Dendritic cell treated with granulocyte-macrophage colony-stimulating factor and Interleukin-4, amounts not matched to agents 40 ng/mL and 50 ng/mL, for 4 days (primary cell): Measurements from ENCODE around the gene SRRM1.

ENCODE experiments used
- H3K27ac Mint-ChIP-seq: one replicate; pipeline ENCODE4 v1.8.0; 2022; ENCODE audit warnings: mild to moderate bottlenecking, mixed read lengths
- H3K27me3 Mint-ChIP-seq: one replicate; pipeline ENCODE4 v1.8.0; 2022; ENCODE audit warnings: mild to moderate bottlenecking, mixed read lengths
- H3K36me3 Mint-ChIP-seq: one replicate; pipeline ENCODE4 v1.8.0; 2022; ENCODE audit warnings: low read depth, mixed read lengths
- H3K4me1 Mint-ChIP-seq: one replicate; pipeline ENCODE4 v1.8.0; 2022; ENCODE audit warnings: low read depth, mixed read lengths
- H3K4me3 Mint-ChIP-seq: one replicate; pipeline ENCODE4 v1.8.0; 2022; ENCODE audit warnings: mild to moderate bottlenecking, moderate library complexity, mixed read lengths
- H3K9me3 Mint-ChIP-seq: one replicate; pipeline ENCODE4 v1.8.0; 2022; ENCODE audit warnings: mixed read lengths
- intact Hi-C: fragments of 100-400 bp; cut with micrococcal nuclease; formaldehyde crosslinking; loops from one replicate; pipeline ENCODE4 v1.15.0; 2022

SRRM1 gene

DNA sequence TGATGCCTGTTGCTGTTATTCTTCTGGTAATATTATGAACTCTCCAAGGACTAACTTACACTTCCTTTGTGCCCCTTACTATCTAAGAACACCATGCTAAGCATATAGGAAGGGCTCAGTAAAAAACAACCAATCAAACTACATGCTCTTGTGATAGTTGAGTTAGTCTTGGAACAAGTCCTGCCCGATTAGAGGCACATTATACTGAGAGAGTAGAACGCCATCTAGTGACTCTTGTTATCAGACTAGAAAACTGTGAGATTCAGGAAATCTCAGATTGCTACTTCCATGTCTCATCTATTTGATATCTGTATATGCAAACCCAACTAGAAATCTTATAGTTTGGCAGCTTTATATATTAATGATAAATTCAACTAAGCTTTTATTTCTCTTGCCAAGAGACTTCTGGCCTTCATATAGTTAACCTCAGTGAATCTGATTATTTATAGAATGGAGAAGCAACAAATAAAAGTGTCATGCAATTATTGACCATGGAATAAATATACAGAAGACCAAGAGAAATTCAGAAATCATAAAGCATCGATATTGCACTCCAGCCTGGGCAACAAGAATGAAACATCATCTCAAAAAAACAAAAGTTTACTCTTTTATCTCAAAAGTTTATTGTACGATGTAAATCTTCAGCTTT is 7.8 kb upstream of the SRRM1 start:
- Mint-ChIP-seq H3K36me3 (no peaks in the 10 kb centered on the region), H3K4me3 (no peak overlapping the region), H3K27ac (no peak overlapping the region), H3K9me3 (no peaks in the 10 kb centered on the region), H3K27me3 (peaks cover 2% of the 10 kb centered on the region), H3K4me1 (peaks cover 23% of the 10 kb centered on the region)
- intact Hi-C loops: loop anchor here (1.0 to 10.0 kb wide), 3 partner anchors 93 to 441 kb away; no protein-coding TSS in a partner anchor

GRCh38 chr1:24636661-24637357 is 6.3 kb upstream of the SRRM1 start:
- Mint-ChIP-seq H3K4me1 (peaks cover 38% of the 10 kb centered on the region), H3K4me3 (no peak overlapping the region), H3K27me3 (no peaks in the 10 kb centered on the region), H3K9me3 (no peaks in the 10 kb centered on the region), H3K36me3 (no peaks in the 10 kb centered on the region), H3K27ac (no peak overlapping the region)
- intact Hi-C loops: loop anchor here (10.0 kb wide), 2 partner anchors 242 to 442 kb away; no protein-coding TSS in a partner anchor

DNA sequence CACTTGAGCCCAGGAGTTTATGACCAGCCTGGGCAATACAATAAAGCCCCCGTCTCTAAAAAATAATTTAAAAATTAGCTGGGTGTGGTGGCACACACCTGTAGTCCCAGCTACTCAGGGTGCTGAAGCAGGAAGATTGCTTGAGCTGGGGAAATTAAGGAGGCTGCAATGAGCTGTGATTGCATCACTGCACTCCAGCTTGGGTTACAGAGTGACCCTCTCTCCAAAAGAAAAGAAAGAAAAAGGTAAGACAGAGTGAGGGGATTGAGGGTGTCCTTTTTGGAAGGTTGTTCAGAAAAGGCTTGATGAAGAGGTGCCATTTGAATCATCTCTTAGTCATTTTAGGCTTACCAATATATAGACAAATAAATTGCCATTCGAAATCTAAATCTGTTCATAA is 4.0 kb upstream of the SRRM1 start:
- intact Hi-C loops: loop anchor here (10.0 kb wide), 2 partner anchors 244 to 444 kb away; no protein-coding TSS in a partner anchor
- Mint-ChIP-seq H3K4me3 (no peak overlapping the region), H3K36me3 (peaks cover 17% of the 10 kb centered on the region), H3K4me1 (peaks cover 44% of the 10 kb centered on the region), H3K9me3 (no peaks in the 10 kb centered on the region), H3K27ac (peak overlapping the region; percentile 90), H3K27me3 (no peaks in the 10 kb centered on the region)

- H3K27me3 Mint-ChIP-seq: no peaks in the 10 kb centered on the region
- peak overlapping the region; percentile 90 for H3K27ac Mint-ChIP-seq
These were observed 3.2 kb upstream of the SRRM1 start for GRCh38 chr1:24639881-24640280.

DNA sequence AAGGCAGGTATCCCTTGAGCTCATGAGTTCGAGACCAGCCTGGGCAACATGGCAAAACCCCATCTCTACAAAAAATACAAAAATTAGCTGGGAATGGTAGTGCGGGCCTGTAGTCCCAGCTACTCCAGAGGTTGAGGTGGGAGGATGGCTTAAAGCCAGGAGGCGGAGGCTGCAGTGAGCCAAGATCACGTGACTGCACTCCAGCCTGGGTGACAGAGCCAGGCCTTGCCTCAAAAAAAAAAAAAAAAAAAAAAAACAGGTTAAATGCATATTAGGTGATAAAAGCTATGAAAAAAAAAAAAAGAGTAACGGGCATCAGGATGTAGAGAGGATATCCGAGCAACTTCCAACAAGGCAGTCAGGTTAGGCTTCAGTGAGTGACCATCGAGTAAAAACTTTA is 2.8 kb upstream of the SRRM1 start:
- intact Hi-C loops: loop anchor here (5.0 kb wide), 2 partner anchors 107 to 223 kb away; partner anchors contain the start of genes CLIC4 and NIPAL3
- H3K27ac Mint-ChIP-seq: peak overlapping the region; percentile 90

More at GRCh38 chr1:24639881-24640280, 3.2 kb upstream of the SRRM1 start:
- no peak overlapping the region for H3K4me3 Mint-ChIP-seq
- peaks cover 52% of the 10 kb centered on the region for H3K4me1 Mint-ChIP-seq
- peaks cover 23% of the 10 kb centered on the region for H3K36me3 Mint-ChIP-seq
- intact Hi-C loops: loop anchor here (5.0 to 10.0 kb wide), 4 partner anchors 107 to 445 kb away; partner anchors contain the start of genes CLIC4 and NIPAL3
- no peaks in the 10 kb centered on the region for H3K9me3 Mint-ChIP-seq

GRCh38 chr1:24641646-24642151 is 1.4 kb upstream of the SRRM1 start:
- Mint-ChIP-seq H3K9me3 (no peaks in the 10 kb centered on the region), H3K27me3 (no peaks in the 10 kb centered on the region), H3K4me1 (peaks cover 47% of the 10 kb centered on the region), H3K36me3 (peaks cover 41% of the 10 kb centered on the region), H3K4me3 (peak overlapping the region; percentile 82), H3K27ac (peak overlapping the region; percentile 90)
- intact Hi-C loops: loop anchor here (2.0 to 5.0 kb wide), 3 partner anchors 106 to 591 kb away; partner anchors contain the start of genes CLIC4, NIPAL3 and SYF2

More for the DNA sequence above, 2.8 kb upstream of the SRRM1 start:
- Mint-ChIP-seq H3K4me3 (no peak overlapping the region), H3K27me3 (no peaks in the 10 kb centered on the region), H3K9me3 (no peaks in the 10 kb centered on the region), H3K4me1 (peaks cover 56% of the 10 kb centered on the region), H3K36me3 (peaks cover 27% of the 10 kb centered on the region)

DNA sequence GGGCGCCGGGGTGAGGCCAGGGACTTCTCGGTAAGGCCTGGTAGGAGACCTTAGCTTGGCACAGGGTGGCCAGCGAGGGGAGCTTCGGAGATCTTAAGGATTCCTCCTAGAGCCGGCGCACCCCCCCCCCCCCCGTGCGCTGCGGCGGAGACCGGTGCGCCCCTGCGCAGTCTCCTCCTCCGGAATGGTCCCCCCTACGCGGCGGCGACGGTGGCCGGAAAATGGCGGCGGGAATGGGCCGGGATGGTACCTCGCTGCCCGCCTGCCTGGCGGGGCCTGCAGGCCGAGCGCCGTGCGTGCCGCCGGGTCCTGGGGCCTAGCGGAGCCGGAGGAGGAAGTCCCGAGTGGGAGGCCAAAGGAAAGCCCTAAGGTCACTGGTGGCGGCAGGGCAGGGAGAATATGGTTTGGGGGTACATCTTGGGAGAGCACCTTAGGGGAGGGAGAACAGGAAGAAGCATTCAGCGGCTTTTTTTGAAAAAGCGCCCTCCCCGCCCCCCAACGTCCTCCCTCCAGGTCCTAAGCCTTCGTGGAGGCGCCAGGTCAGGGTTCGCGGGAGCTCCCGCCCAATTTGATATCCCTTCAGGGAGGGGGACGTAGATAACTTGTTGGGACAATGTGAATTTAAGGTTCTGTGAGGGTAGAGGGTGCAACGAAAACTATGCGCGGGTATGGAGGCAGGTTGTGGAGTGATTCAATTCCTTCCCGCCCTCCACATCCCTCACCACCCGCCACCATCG is 429 bp downstream of the SRRM1 start:
- peak overlapping the region; percentile 90 for H3K27ac Mint-ChIP-seq
- H3K4me3 Mint-ChIP-seq: peak overlapping the region; percentile 82
- intact Hi-C loops: loop anchor here (2.0 to 5.0 kb wide), 3 partner anchors 104 to 589 kb away; partner anchors contain the start of genes CLIC4, NIPAL3 and SYF2
- peaks cover 47% of the 10 kb centered on the region for H3K4me1 Mint-ChIP-seq
- peaks cover 59% of the 10 kb centered on the region for H3K36me3 Mint-ChIP-seq
- no peaks in the 10 kb centered on the region for H3K9me3 Mint-ChIP-seq
- H3K27me3 Mint-ChIP-seq: no peaks in the 10 kb centered on the region

DNA sequence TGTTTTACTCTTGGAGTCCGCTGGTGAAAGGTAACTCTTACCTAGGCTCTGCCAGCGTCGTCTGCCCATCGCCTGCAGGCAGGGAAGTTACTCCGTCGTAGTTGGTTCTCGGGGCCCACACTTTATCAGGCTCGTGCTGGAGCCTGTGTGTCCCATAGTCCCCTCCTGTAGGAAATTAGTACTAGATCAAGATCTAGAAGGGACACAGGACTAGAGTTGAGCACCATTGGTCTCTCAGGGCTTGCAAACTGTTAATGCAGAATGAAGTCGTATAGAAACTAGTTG is 940 bp downstream of the SRRM1 start:
- Mint-ChIP-seq H3K9me3 (no peaks in the 10 kb centered on the region), H3K27ac (peak overlapping the region; percentile 90), H3K4me1 (peaks cover 45% of the 10 kb centered on the region), H3K27me3 (no peaks in the 10 kb centered on the region), H3K4me3 (peak overlapping the region; percentile 82), H3K36me3 (peaks cover 65% of the 10 kb centered on the region)
- intact Hi-C loops: loop anchor here (5.0 kb wide), 2 partner anchors 103 to 227 kb away; partner anchors contain the start of genes CLIC4 and NIPAL3

DNA sequence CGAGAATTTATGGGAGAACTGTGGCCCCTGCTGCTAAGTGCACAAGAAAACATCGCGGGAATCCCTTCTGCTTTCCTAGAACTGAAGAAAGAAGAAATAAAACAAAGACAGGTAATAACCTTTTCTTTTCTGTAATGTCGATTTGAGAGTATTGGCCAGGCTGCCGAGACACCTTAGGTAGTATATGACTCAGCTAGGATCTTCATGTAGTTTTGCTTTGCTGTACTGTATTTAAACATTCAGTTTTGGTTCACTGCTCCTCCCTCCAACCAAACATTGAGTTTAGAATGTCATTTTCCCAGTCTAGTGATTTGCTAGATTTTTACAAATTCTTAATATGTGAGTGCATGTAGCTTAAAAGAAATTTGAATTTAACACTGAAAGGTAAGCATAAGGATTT is 5.8 kb downstream of the SRRM1 start:
- intact Hi-C loops: no loop called here
- Mint-ChIP-seq H3K27me3 (no peaks in the 10 kb centered on the region), H3K4me1 (peaks cover 14% of the 10 kb centered on the region), H3K9me3 (no peaks in the 10 kb centered on the region), H3K27ac (no peak overlapping the region), H3K4me3 (no peak overlapping the region), H3K36me3 (peaks cover 97% of the 10 kb centered on the region)

GRCh38 chr1:24652382-24652781 is 9.3 kb downstream of the SRRM1 start:
- intact Hi-C loops: no loop called here
- H3K27ac Mint-ChIP-seq: no peak overlapping the region
- H3K27me3 Mint-ChIP-seq: no peaks in the 10 kb centered on the region
- no peaks in the 10 kb centered on the region for H3K4me1 Mint-ChIP-seq
- H3K4me3 Mint-ChIP-seq: no peak overlapping the region
- peaks cover 99% of the 10 kb centered on the region for H3K36me3 Mint-ChIP-seq
- H3K9me3 Mint-ChIP-seq: no peaks in the 10 kb centered on the region

GRCh38 chr1:24654010-24654409 is 10.9 kb downstream of the SRRM1 start:
- Mint-ChIP-seq H3K9me3 (no peaks in the 10 kb centered on the region), H3K27me3 (no peaks in the 10 kb centered on the region), H3K4me1 (no peaks in the 10 kb centered on the region), H3K4me3 (no peak overlapping the region), H3K36me3 (peaks cover 99% of the 10 kb centered on the region), H3K27ac (no peak overlapping the region)
- intact Hi-C loops: no loop called here

DNA sequence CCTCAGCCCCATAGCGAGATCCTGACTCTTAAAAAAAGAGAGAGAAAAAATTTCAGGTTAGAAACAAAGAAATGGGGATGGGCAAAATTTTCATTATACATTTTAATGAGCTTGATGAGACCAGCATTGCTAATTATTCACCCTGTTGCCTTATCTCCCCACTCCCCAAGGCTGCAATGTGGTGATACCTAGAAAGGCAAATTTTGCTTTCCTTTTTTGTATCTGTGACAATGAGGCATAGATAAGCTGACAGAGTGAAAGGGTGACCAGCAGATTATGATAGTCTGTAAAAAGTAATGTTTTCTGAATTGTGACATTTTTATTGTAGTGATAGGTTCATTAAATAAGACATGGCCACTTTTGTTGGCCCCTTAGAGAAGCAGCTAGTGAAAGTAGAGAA is 12.9 kb downstream of the SRRM1 start:
- H3K27ac Mint-ChIP-seq: no peak overlapping the region
- H3K9me3 Mint-ChIP-seq: no peaks in the 10 kb centered on the region
- intact Hi-C loops: no loop called here
- H3K4me1 Mint-ChIP-seq: no peaks in the 10 kb centered on the region
- peaks cover 99% of the 10 kb centered on the region for H3K36me3 Mint-ChIP-seq
- no peaks in the 10 kb centered on the region for H3K27me3 Mint-ChIP-seq
- no peak overlapping the region for H3K4me3 Mint-ChIP-seq

DNA sequence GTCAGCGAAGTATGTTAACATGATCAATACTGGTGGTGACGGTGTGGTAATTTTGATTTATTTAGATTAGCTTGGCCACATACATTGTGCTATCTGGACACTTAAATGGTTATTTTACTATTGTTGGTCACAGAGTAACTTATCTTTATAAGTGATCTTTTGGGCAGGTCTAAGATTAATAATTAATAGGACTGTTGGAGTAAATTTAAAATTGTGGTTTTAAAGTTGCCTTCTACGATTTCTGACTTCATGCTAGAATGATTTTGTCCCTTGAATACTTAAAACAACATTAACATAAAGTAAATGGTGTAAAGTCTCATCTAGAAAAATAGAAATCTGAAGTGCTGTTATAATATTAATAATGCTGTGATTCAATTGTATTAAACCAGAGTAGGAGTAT is 14.7 kb downstream of the SRRM1 start:
- H3K27me3 Mint-ChIP-seq: no peaks in the 10 kb centered on the region
- no peaks in the 10 kb centered on the region for H3K4me1 Mint-ChIP-seq
- H3K9me3 Mint-ChIP-seq: no peaks in the 10 kb centered on the region
- H3K4me3 Mint-ChIP-seq: no peak overlapping the region
- H3K36me3 Mint-ChIP-seq: peaks cover 99% of the 10 kb centered on the region
- H3K27ac Mint-ChIP-seq: no peak overlapping the region
- intact Hi-C loops: no loop called here
